GM21390 (cell line): ENCODE measurements around the gene SERPINA5.

Experiments
- ATAC-seq: cut with Tn5 transposase; IDR thresholded peaks from one replicate; pipeline ENCODE4 v1.9.1; 2021; ENCODE audit not compliant: unreplicated experiment

The SERPINA5 gene

GRCh38 chr14:94641632-94641955 is 60.4 kb downstream of the SERPINA5 start:
- no peak for ATAC-seq
